ENCODE data around the gene SLC26A2. TPM values are rescaled to one million over a fixed set of nuclear protein-coding genes. Genes with fewer than 3 reads are reported as not detected.

Gene SLC26A2
- total RNA-seq, 1 donor from 2014 or later, result 7.7 TPM

- Mint-ChIP-seq H3K4me3 (ENCODE audit: low read depth) (no peak overlapping the region), H3K27ac (no peak overlapping the region), H3K9me3 (no peaks in the 10 kb centered on the region), H3K4me1 (ENCODE audit: low read depth) (peaks cover 2% of the 10 kb centered on the region), H3K27me3 (ENCODE audit: low read depth) (no peaks in the 10 kb centered on the region), H3K36me3 (ENCODE audit: low read depth) (no peaks in the 10 kb centered on the region)
- intact Hi-C loops (cut with micrococcal nuclease), result loop anchor here (5.0 kb wide), 1 partner anchor 341 kb away; no protein-coding TSS in a partner anchor
- no peak for DNase-seq (ENCODE audit: low spot score)
Observed at GRCh38 chr5:149988126-149988525, 27.6 kb downstream of the SLC26A2 start.

GRCh38 chr5:149990518-149991376, 30.2 kb downstream of the SLC26A2 start:
- Mint-ChIP-seq H3K27ac (no peak overlapping the region), H3K9me3 (no peaks in the 10 kb centered on the region), H3K4me1 (ENCODE audit: low read depth) (peaks cover 4% of the 10 kb centered on the region), H3K36me3 (ENCODE audit: low read depth) (no peaks in the 10 kb centered on the region), H3K4me3 (ENCODE audit: low read depth) (no peak overlapping the region), H3K27me3 (ENCODE audit: low read depth) (no peaks in the 10 kb centered on the region)
- intact Hi-C loops (cut with micrococcal nuclease), result loop anchor here (1.0 kb wide), 3 partner anchors 9 to 354 kb away; no protein-coding TSS in a partner anchor
- DNase-seq (ENCODE audit: low spot score), result peak; percentile 46

- DNase-seq (ENCODE audit: low spot score), result no peak
- H3K27ac Mint-ChIP-seq, result no peak overlapping the region
- H3K27me3 Mint-ChIP-seq (ENCODE audit: low read depth), result no peaks in the 10 kb centered on the region
- no peak overlapping the region for H3K4me3 Mint-ChIP-seq (ENCODE audit: low read depth)
- intact Hi-C loops (cut with micrococcal nuclease), result no loop called here
- no peaks in the 10 kb centered on the region for H3K9me3 Mint-ChIP-seq
- peaks cover 4% of the 10 kb centered on the region for H3K4me1 Mint-ChIP-seq (ENCODE audit: low read depth)
- no peaks in the 10 kb centered on the region for H3K36me3 Mint-ChIP-seq (ENCODE audit: low read depth)
Observed at GRCh38 chr5:149993471-149993870, 32.9 kb downstream of the SLC26A2 start.

GRCh38 chr5:149995385-149996204, 35.0 kb downstream of the SLC26A2 start:
- intact Hi-C loops (cut with micrococcal nuclease), result no loop called here
- H3K4me1 Mint-ChIP-seq (ENCODE audit: low read depth), result peaks cover 18% of the 10 kb centered on the region
- H3K4me3 Mint-ChIP-seq (ENCODE audit: low read depth), result no peak overlapping the region
- no peaks in the 10 kb centered on the region for H3K9me3 Mint-ChIP-seq
- no peaks in the 10 kb centered on the region for H3K36me3 Mint-ChIP-seq (ENCODE audit: low read depth)
- DNase-seq (ENCODE audit: low spot score), result no peak
- no peak overlapping the region for H3K27ac Mint-ChIP-seq
- no peaks in the 10 kb centered on the region for H3K27me3 Mint-ChIP-seq (ENCODE audit: low read depth)

- H3K4me3 Mint-ChIP-seq (ENCODE audit: low read depth), result no peak overlapping the region
- no peak overlapping the region for H3K27ac Mint-ChIP-seq
- H3K9me3 Mint-ChIP-seq, result no peaks in the 10 kb centered on the region
- H3K36me3 Mint-ChIP-seq (ENCODE audit: low read depth), result no peaks in the 10 kb centered on the region
- peaks cover 16% of the 10 kb centered on the region for H3K4me1 Mint-ChIP-seq (ENCODE audit: low read depth)
- H3K27me3 Mint-ChIP-seq (ENCODE audit: low read depth), result no peaks in the 10 kb centered on the region
- intact Hi-C loops (cut with micrococcal nuclease), result no loop called here
- DNase-seq (ENCODE audit: low spot score), result no peak
Observed at GRCh38 chr5:149996205-149996890, 35.8 kb downstream of the SLC26A2 start.

- Mint-ChIP-seq H3K27me3 (ENCODE audit: low read depth) (no peaks in the 10 kb centered on the region), H3K4me1 (ENCODE audit: low read depth) (peaks cover 30% of the 10 kb centered on the region), H3K36me3 (ENCODE audit: low read depth) (peaks cover 10% of the 10 kb centered on the region), H3K27ac (no peak overlapping the region), H3K9me3 (no peaks in the 10 kb centered on the region), H3K4me3 (ENCODE audit: low read depth) (no peak overlapping the region)
- intact Hi-C loops (cut with micrococcal nuclease), result no loop called here
- no peak for DNase-seq (ENCODE audit: low spot score)
Observed at GRCh38 chr5:149998281-149998680, 37.7 kb downstream of the SLC26A2 start.

GRCh38 chr5:149999359-149999758, 38.8 kb downstream of the SLC26A2 start:
- H3K4me1 Mint-ChIP-seq (ENCODE audit: low read depth), result peaks cover 33% of the 10 kb centered on the region
- no peak for DNase-seq (ENCODE audit: low spot score)
- peaks cover 15% of the 10 kb centered on the region for H3K36me3 Mint-ChIP-seq (ENCODE audit: low read depth)
- no peaks in the 10 kb centered on the region for H3K9me3 Mint-ChIP-seq
- peak overlapping the region; percentile 79 for H3K27ac Mint-ChIP-seq
- peak overlapping the region; percentile 96 for H3K4me3 Mint-ChIP-seq (ENCODE audit: low read depth)
- intact Hi-C loops (cut with micrococcal nuclease), result loop anchor here (1.0 kb wide), 1 partner anchor 8 kb away; no protein-coding TSS in a partner anchor
- H3K27me3 Mint-ChIP-seq (ENCODE audit: low read depth), result no peaks in the 10 kb centered on the region

- Mint-ChIP-seq H3K4me3 (ENCODE audit: low read depth) (peak overlapping the region; percentile 96), H3K9me3 (no peaks in the 10 kb centered on the region), H3K27ac (peak overlapping the region; percentile 79), H3K4me1 (ENCODE audit: low read depth) (peaks cover 37% of the 10 kb centered on the region), H3K36me3 (ENCODE audit: low read depth) (peaks cover 20% of the 10 kb centered on the region), H3K27me3 (ENCODE audit: low read depth) (no peaks in the 10 kb centered on the region)
- no peak for DNase-seq (ENCODE audit: low spot score)
- intact Hi-C loops (cut with micrococcal nuclease), result loop anchor here (1.0 to 5.0 kb wide), 9 partner anchors 9 to 655 kb away; partner anchors contain the start of genes CD74, CSNK1A1, GRPEL2 and PPARGC1B
Observed at GRCh38 chr5:149999866-150000255, 39.3 kb downstream of the SLC26A2 start.

- H3K4me3 Mint-ChIP-seq (ENCODE audit: low read depth), result peak within 1 kb of the TSS; percentile 96
- H3K27ac Mint-ChIP-seq, result peak within 1 kb of the TSS; percentile 95
- no peaks in the 10 kb centered on the region for H3K9me3 Mint-ChIP-seq
- peaks cover 22% of the 10 kb centered on the region for H3K36me3 Mint-ChIP-seq (ENCODE audit: low read depth)
- intact Hi-C loops (cut with micrococcal nuclease), result loop anchor here (1.0 to 5.0 kb wide), 8 partner anchors 41 to 656 kb away; partner anchors contain the start of genes CD74, CSNK1A1, GRPEL2 and PPARGC1B
- DNase-seq (ENCODE audit: low spot score), result peak; percentile 84
- peaks cover 36% of the 10 kb centered on the region for H3K4me1 Mint-ChIP-seq (ENCODE audit: low read depth)
- H3K27me3 Mint-ChIP-seq (ENCODE audit: low read depth), result no peaks in the 10 kb centered on the region
Observed at GRCh38 chr5:150000256-150000989, 39.9 kb downstream of the SLC26A2 start, which contains the start of the genes HMGXB3 and TIGD6. Gene HMGXB3 (plus strand): TSS chr5:150000739. CDS start chr5:150004853, 4,114 bp downstream. Gene TIGD6 (minus strand): TSS chr5:150000654. CDS start chr5:149996348, 4,306 bp downstream.

GRCh38 chr5:150000990-150001659, 40.6 kb downstream of the SLC26A2 start:
- Mint-ChIP-seq H3K27ac (peak overlapping the region; percentile 95), H3K4me3 (ENCODE audit: low read depth) (peak overlapping the region; percentile 96), H3K27me3 (ENCODE audit: low read depth) (no peaks in the 10 kb centered on the region), H3K4me1 (ENCODE audit: low read depth) (peaks cover 36% of the 10 kb centered on the region), H3K9me3 (no peaks in the 10 kb centered on the region), H3K36me3 (ENCODE audit: low read depth) (peaks cover 29% of the 10 kb centered on the region)
- intact Hi-C loops (cut with micrococcal nuclease), result loop anchor here (1.0 to 5.0 kb wide), 8 partner anchors 42 to 656 kb away; partner anchors contain the start of genes CD74, CSNK1A1, GRPEL2 and PPARGC1B
- DNase-seq (ENCODE audit: low spot score), result peak; percentile 32

Data from activated T-helper 2 cell treated with anti-CD3 and anti-CD28 coated beads, Interferon-gamma antibody, Interleukin-2, Interleukin-4, amounts not matched to agents 10 μg/mL and 5 μg/mL and 100 μg/mL, durations not matched to agents 14 hours and 24 hours and 36 hours (primary cell).